GM12878 (cell line): ENCODE data around the gene RICTOR. TPM values are rescaled to one million over a fixed set of nuclear protein-coding genes. Genes with fewer than 3 reads are reported as not detected.

ENCODE experiments used
- ATAC-seq: fragments of 200-7000 bp; cut with Tn5 transposase; 3 replicates; pipeline ENCODE4 v1.9.1; 2020; ENCODE audit warnings: mild to moderate bottlenecking, moderate library complexity
- BruUV-seq: library from RNA; stranded (reverse); fragments of 400-500 nt; replicated peaks from 2 replicates; lab custom pipeline; 2021; lab: Mats Ljungman, UMichigan
- CTCF ChIA-PET: fragments of 300-600 bp; sonication (Branson Sonifier 250); formaldehyde crosslinking; extraction: SDS; loops from one replicate; lab custom pipeline; 2021; ENCODE audit warnings: inconsistent platforms; lab: Yijun Ruan, JAX
- POLR2A ChIA-PET: fragments of 350-600 bp; formaldehyde crosslinking; extraction: SDS; loops from one replicate; lab custom pipeline; 2021; ENCODE audit warnings: inconsistent platforms; lab: Charles Lee
- RAD21 ChIA-PET: fragments of 300-600 bp; sonication (Branson Sonifier 250); formaldehyde crosslinking; loops from one replicate; lab custom pipeline; 2023; ENCODE audit warnings: antibody characterized with exemption; ENCODE audit not compliant: unreplicated experiment; lab: Charles Lee
- SMC1A ChIA-PET: fragments of 300-600 bp; sonication (Branson Sonifier 250); formaldehyde crosslinking; loops from one replicate; lab custom pipeline; 2023; ENCODE audit not compliant: unreplicated experiment, uncharacterized antibody; lab: Charles Lee
- DNase-seq: peaks from one replicate; pipeline ENCODE4 v3.0.0-alpha.2; 2011; ENCODE audit warnings: low read depth, low spot score
- FAIRE-seq: peaks from 3 replicates; lab custom pipeline; 2011; peaks lifted over from hg19 to GRCh38; lab: Jason Lieb, UNC
- H2AFZ ChIP-seq: 2 replicates; pipeline ENCODE4 v1.6.0; 2011; ENCODE audit warnings: low read depth, low read length, control low read depth; ENCODE audit not compliant: control insufficient read depth
- H3K27ac ChIP-seq: 2 replicates; pipeline ENCODE4 v1.5.1; 2011; ENCODE audit warnings: control low read depth; ENCODE audit not compliant: control insufficient read depth, insufficient read depth
- H3K27me3 ChIP-seq, 2 experiments: replicated peaks in 1 of 2; 2 replicates each; pipeline versions ENCODE4 v1.6.0 to v1.6.1; 2011; ENCODE audit warnings: low read length in 1 of 2; ENCODE audit not compliant: control insufficient read depth in 2 of 2, insufficient read depth in 2 of 2
- H3K36me3 ChIP-seq, 2 experiments: 2 replicates each; pipeline ENCODE4 v1.5.1; 2011; ENCODE audit warnings: low read length in 1 of 2; ENCODE audit not compliant: control insufficient read depth in 2 of 2, insufficient read depth in 2 of 2
- H3K4me1 ChIP-seq: 2 replicates; pipeline ENCODE4 v1.6.1; 2011; ENCODE audit warnings: mild to moderate bottlenecking, low read length, moderate library complexity, mixed read lengths; ENCODE audit not compliant: control insufficient read depth, insufficient read depth
- H3K4me2 ChIP-seq: 2 replicates; pipeline ENCODE4 v1.6.0; 2011; ENCODE audit warnings: control low read depth; ENCODE audit not compliant: control insufficient read depth, insufficient read depth
- H3K4me3 ChIP-seq: fragments of 200-600 bp; sonication (generic); 2 replicates; pipeline ENCODE4 v1.5.1; 2016
- H3K79me2 ChIP-seq: 2 replicates; pipeline ENCODE4 v1.6.0; 2011; ENCODE audit warnings: low read length; ENCODE audit not compliant: control insufficient read depth, insufficient read depth
- H3K9ac ChIP-seq: 2 replicates; pipeline ENCODE4 v1.8.0; 2011; ENCODE audit warnings: low read length, control low read depth, mixed read lengths; ENCODE audit not compliant: control insufficient read depth, insufficient read depth
- H3K9me3 ChIP-seq: replicated peaks from 3 replicates; pipeline ENCODE4 v1.5.1; 2011; ENCODE audit warnings: mild to moderate bottlenecking, low read length; ENCODE audit not compliant: control insufficient read depth, insufficient read depth
- H4K20me1 ChIP-seq: 2 replicates; pipeline ENCODE4 v1.6.0; 2011; ENCODE audit not compliant: control insufficient read depth, insufficient read depth
- BCL3 ChIP-seq: IDR thresholded peaks from 2 replicates; pipeline ENCODE4 v1.6.1; 2011; ENCODE audit warnings: borderline replicate concordance, low read depth, mild to moderate bottlenecking, moderate library complexity, low read length; ENCODE audit not compliant: insufficient read depth, poor library complexity, severe bottlenecking
- BMI1 ChIP-seq: fragments of 450-650 bp; IDR thresholded peaks from 2 replicates; pipeline ENCODE4 v1.6.1; 2016; ENCODE audit warnings: mild to moderate bottlenecking, moderate library complexity, borderline replicate concordance
- CHD2 ChIP-seq: IDR thresholded peaks from 2 replicates; pipeline ENCODE4 v1.6.1; 2011; ENCODE audit warnings: low read depth, low read length, improper control_type of control experiment, borderline replicate concordance
- CTCF ChIP-seq, 3 experiments: IDR thresholded peaks in 2 of 3; conservative IDR thresholded peaks in 1 of 3; 2 replicates each; pipeline ENCODE4 v1.5.1; 2011; ENCODE audit warnings: low read depth in 3 of 3, low read length in 3 of 3, mild to moderate bottlenecking in 3 of 3, control low read depth in 2 of 3, moderate library complexity in 2 of 3, inconsistent platforms in 1 of 3, mixed read lengths in 1 of 3; ENCODE audit not compliant: control insufficient read depth in 2 of 3, insufficient read depth in 1 of 3; ENCODE audit errors: extremely low read depth in 1 of 3
- E2F8 ChIP-seq: fragments of 450-650 bp; IDR thresholded peaks from 2 replicates; pipeline ENCODE4 v1.6.1; 2018; ENCODE audit warnings: mild to moderate bottlenecking, low read depth, moderate library complexity; ENCODE audit not compliant: partially characterized antibody
- ELK1 ChIP-seq: IDR thresholded peaks from 2 replicates; pipeline ENCODE4 v1.6.1; 2012; ENCODE audit warnings: low read depth, low read length, improper control_type of control experiment
- FOS ChIP-seq: IDR thresholded peaks from 3 replicates; pipeline ENCODE4 v1.6.1; 2011; ENCODE audit warnings: borderline replicate concordance; ENCODE audit not compliant: insufficient read length; ENCODE audit errors: extremely low read depth
- IKZF1 ChIP-seq: fragments of 450-650 bp; conservative IDR thresholded peaks from 2 replicates; pipeline ENCODE4 v1.6.1; 2017; ENCODE audit warnings: antibody characterized with exemption, mild to moderate bottlenecking
- KAT2A ChIP-seq: conservative IDR thresholded peaks from 2 replicates; pipeline ENCODE4 v1.6.1; 2011; ENCODE audit warnings: low read depth, low read length; ENCODE audit not compliant: control insufficient read depth
- KDM1A ChIP-seq: fragments of 200-600 bp; sonication (generic); IDR thresholded peaks from 2 replicates; pipeline ENCODE4 v1.6.1; 2016; ENCODE audit warnings: borderline replicate concordance
- MEF2B ChIP-seq: fragments of 450-650 bp; IDR thresholded peaks from 2 replicates; pipeline ENCODE4 v1.6.1; 2018; ENCODE audit warnings: mild to moderate bottlenecking, moderate library complexity; ENCODE audit not compliant: partially characterized antibody, poor library complexity, severe bottlenecking
- RAD21 ChIP-seq: IDR thresholded peaks from 2 replicates; pipeline ENCODE4 v1.6.1; 2011; ENCODE audit warnings: mild to moderate bottlenecking, low read depth, low read length, moderate library complexity; ENCODE audit not compliant: insufficient read depth
- RCOR1 ChIP-seq: conservative IDR thresholded peaks from 2 replicates; pipeline ENCODE4 v1.6.1; 2012; ENCODE audit warnings: low read depth, low read length, improper control_type of control experiment
- SMAD5 ChIP-seq: IDR thresholded peaks from 2 replicates; pipeline ENCODE4 v1.6.1; 2016; ENCODE audit warnings: antibody characterized with exemption, low read depth
- SREBF2 ChIP-seq: IDR thresholded peaks from 2 replicates; pipeline ENCODE4 v1.6.1; 2012; ENCODE audit warnings: mild to moderate bottlenecking, low read length
- SUPT20H ChIP-seq: IDR thresholded peaks from 2 replicates; pipeline ENCODE4 v1.6.1; 2011; ENCODE audit warnings: low read depth, mild to moderate bottlenecking, low read length, moderate library complexity, borderline replicate concordance; ENCODE audit not compliant: control insufficient read depth
- YBX1 ChIP-seq: fragments of 450-650 bp; IDR thresholded peaks from 2 replicates; pipeline ENCODE4 v1.6.1; 2016; ENCODE audit warnings: antibody characterized with exemption
- ZNF274 ChIP-seq: IDR thresholded peaks from one replicate; pipeline ENCODE4 v1.8.0; 2011; ENCODE audit not compliant: insufficient read length, insufficient read depth
- WGBS: methylation state at CpG from one replicate; pipeline ENCODE4 v1.1.6; 2016; ENCODE audit warnings: low lambda C conversion rate; ENCODE audit not compliant: insufficient replicate concordance, insufficient coverage; ENCODE audit errors: missing lambda C conversion rate; 5-methylcytosine and 5-hydroxymethylcytosine counted together
- in situ Hi-C: fragments of 300-500 bp; cut with MboI; formaldehyde crosslinking; loops from 9 replicates; pipeline ENCODE4 v1.14.3; 2018; ENCODE audit warnings: mixed read lengths
- intact Hi-C: fragments of 100-400 bp; cut with micrococcal nuclease; formaldehyde crosslinking; loops from one replicate; pipeline ENCODE4 v1.14.2; 2022; ENCODE audit not compliant: unreplicated experiment
- polyA plus RNA-seq, 11 experiments: library from polyadenylated mRNA; depleted of rRNA in 4 of 11; unstranded in 6 of 11; stranded (reverse) in 5 of 11; fragments of >200 nt; fragmentation: Nextera tagmentation in 4 of 11; fragmentation: Illumina TruSeq in 1 of 11; extraction: Ambion mirVana in 4 of 11; extraction: Trizol in 1 of 11; gene quantifications; 1 replicate in 1 of 11; 2 replicates in 10 of 11; pipeline versions ENCODE4 v1.2.1 to v1.2.3, GENCODE V29; 2011 to 2016; ENCODE audit warnings: inconsistent platforms in 2 of 11, missing spikeins in 2 of 11, low read depth in 1 of 11
- total RNA-seq, 4 experiments: library from RNA; depleted of rRNA in 3 of 4; stranded (reverse); fragments of >200 nt in 3 of 4; fragmentation: Illumina TruSeq in 1 of 4; extraction: Trizol in 1 of 4; gene quantifications; 2 replicates each; pipeline versions ENCODE4 v1.2.1 to v1.2.3, GENCODE V29; 2013 to 2021

RICTOR gene
- total and polyA plus RNA-seq, 10 of the 15 experiments (the other 5 are each of a cell fraction or from before 2014, with no cell fraction given), result 2.7 to 23.0 (median 6.9) TPM

GRCh38 chr5:38935437-38935836 lies 138.8 kb downstream of the RICTOR start:
- Histone ChIP-seq H3K27ac (no peak overlapping the region), H3K79me2 (no peaks in the 10 kb centered on the region), H3K4me2 (no peak overlapping the region), H3K4me1 (no peaks in the 10 kb centered on the region), H2AFZ (no peak overlapping the region), H3K27me3 (no peaks in the 10 kb centered on the region), H3K36me3 (no peaks in the 10 kb centered on the region), H3K4me3 (no peak overlapping the region), H4K20me1 (no peaks in the 10 kb centered on the region), H3K9me3 (no peaks in the 10 kb centered on the region), H3K9ac (no peak overlapping the region)
- no peak for DNase-seq
- POLR2A ChIA-PET, result no interaction called here
- SMC1A ChIA-PET, result no interaction called here
- in situ Hi-C loops, result no loop called here
- FAIRE-seq, result no peak
- whole genome bisulfite sequencing, result 58% methylated on average over 1 of the region's 1 CpG
- no peak for ATAC-seq
- RAD21 ChIA-PET, result no interaction called here
- BruUV-seq, result no TSS peak
- CTCF ChIA-PET, result no interaction called here
- intact Hi-C loops, result no loop called here
- no peak for TF ChIP-seq BMI1
- no peak for TF ChIP-seq SMAD5
- TF ChIP-seq RAD21, result no peak
- TF ChIP-seq KDM1A, result no peak
- TF ChIP-seq KAT2A, result no peak
- no peak for TF ChIP-seq CHD2
- no peak for TF ChIP-seq SUPT20H
- TF ChIP-seq CTCF (IDR thresholded peaks at IDR 0.05 in 2 of 3, conservative IDR thresholded peaks at IDR 0.05 in 1 of 3; ENCODE audit: control insufficient read depth in 2 of 3, extremely low read depth in 1 of 3, insufficient read depth in 1 of 3, low read depth in 3 of 3, low read length in 3 of 3), result no peak
- TF ChIP-seq MEF2B, result no peak
- TF ChIP-seq BCL3, result no peak
- no peak for TF ChIP-seq E2F8
- TF ChIP-seq IKZF1, result no peak
- TF ChIP-seq ZNF274, result no peak
- TF ChIP-seq SREBF2, result no peak
- TF ChIP-seq FOS, result no peak
- TF ChIP-seq YBX1, result no peak
- no peak for TF ChIP-seq RCOR1
- TF ChIP-seq ELK1, result no peak
